ENCODE results near the gene ZFP90.

DNA sequence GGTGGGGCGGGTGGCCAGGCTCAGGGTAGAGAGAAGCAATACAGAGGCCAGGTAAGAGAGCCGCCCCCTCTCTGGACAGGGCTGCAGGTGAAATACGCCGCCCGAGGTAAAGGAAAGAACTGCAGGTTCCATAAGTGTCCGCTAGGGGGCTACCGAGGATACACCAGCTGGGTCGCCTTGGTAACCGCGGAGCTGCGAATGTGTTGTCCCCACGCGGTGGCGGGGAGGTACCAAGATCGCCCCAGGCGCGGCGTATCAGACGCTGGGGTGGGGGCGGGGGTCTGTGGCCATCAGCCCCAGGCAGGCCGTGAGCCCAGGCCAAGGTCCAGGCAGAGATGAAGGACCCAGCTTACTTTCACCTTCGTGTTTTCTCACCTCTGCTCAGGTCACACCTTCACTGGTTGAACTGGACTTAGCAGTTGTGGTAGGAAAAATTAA, 18.4 kb upstream of the ZFP90 start:
- TF ChIP-seq, protein P1, sequence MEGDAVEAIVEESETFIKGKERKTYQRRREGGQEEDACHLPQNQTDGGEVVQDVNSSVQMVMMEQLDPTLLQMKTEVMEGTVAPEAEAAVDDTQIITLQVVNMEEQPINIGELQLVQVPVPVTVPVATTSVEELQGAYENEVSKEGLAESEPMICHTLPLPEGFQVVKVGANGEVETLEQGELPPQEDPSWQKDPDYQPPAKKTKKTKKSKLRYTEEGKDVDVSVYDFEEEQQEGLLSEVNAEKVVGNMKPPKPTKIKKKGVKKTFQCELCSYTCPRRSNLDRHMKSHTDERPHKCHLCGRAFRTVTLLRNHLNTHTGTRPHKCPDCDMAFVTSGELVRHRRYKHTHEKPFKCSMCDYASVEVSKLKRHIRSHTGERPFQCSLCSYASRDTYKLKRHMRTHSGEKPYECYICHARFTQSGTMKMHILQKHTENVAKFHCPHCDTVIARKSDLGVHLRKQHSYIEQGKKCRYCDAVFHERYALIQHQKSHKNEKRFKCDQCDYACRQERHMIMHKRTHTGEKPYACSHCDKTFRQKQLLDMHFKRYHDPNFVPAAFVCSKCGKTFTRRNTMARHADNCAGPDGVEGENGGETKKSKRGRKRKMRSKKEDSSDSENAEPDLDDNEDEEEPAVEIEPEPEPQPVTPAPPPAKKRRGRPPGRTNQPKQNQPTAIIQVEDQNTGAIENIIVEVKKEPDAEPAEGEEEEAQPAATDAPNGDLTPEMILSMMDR (IDR thresholded peaks at IDR 0.05; ENCODE audit: low read depth, low read length, missing input control): peak; percentile 97
- no peak for TF ChIP-seq EGR1 (IDR thresholded peaks at IDR 0.05; ENCODE audit: low read depth in 2 of 2)
- TF ChIP-seq YY1 (IDR thresholded peaks at IDR 0.05): no peak
- peak; percentile 65 for TF ChIP-seq SP1 (IDR thresholded peaks at IDR 0.05)
- TF ChIP-seq FOXA1 (IDR thresholded peaks at IDR 0.05): no peak
- TF ChIP-seq, protein P2, sequence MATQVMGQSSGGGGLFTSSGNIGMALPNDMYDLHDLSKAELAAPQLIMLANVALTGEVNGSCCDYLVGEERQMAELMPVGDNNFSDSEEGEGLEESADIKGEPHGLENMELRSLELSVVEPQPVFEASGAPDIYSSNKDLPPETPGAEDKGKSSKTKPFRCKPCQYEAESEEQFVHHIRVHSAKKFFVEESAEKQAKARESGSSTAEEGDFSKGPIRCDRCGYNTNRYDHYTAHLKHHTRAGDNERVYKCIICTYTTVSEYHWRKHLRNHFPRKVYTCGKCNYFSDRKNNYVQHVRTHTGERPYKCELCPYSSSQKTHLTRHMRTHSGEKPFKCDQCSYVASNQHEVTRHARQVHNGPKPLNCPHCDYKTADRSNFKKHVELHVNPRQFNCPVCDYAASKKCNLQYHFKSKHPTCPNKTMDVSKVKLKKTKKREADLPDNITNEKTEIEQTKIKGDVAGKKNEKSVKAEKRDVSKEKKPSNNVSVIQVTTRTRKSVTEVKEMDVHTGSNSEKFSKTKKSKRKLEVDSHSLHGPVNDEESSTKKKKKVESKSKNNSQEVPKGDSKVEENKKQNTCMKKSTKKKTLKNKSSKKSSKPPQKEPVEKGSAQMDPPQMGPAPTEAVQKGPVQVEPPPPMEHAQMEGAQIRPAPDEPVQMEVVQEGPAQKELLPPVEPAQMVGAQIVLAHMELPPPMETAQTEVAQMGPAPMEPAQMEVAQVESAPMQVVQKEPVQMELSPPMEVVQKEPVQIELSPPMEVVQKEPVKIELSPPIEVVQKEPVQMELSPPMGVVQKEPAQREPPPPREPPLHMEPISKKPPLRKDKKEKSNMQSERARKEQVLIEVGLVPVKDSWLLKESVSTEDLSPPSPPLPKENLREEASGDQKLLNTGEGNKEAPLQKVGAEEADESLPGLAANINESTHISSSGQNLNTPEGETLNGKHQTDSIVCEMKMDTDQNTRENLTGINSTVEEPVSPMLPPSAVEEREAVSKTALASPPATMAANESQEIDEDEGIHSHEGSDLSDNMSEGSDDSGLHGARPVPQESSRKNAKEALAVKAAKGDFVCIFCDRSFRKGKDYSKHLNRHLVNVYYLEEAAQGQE (IDR thresholded peaks at IDR 0.05): no peak
- TF ChIP-seq, protein P3, sequence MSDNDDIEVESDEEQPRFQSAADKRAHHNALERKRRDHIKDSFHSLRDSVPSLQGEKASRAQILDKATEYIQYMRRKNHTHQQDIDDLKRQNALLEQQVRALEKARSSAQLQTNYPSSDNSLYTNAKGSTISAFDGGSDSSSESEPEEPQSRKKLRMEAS (IDR thresholded peaks at IDR 0.05): no peak
